SK-N-SH (cell line): ENCODE data around the gene HYCC1. TPM values are rescaled to one million over a fixed set of nuclear protein-coding genes. Genes with fewer than 3 reads are reported as not detected.

Experiments
- CTCF ChIA-PET: fragments of 300-600, 350-600 bp; formaldehyde crosslinking; extraction: SDS; loops from one replicate; lab custom pipeline; 2021; lab: Yijun Ruan, JAX
- POLR2A ChIA-PET: fragments of 350-600 bp; sonication (Branson Sonifier 250); formaldehyde crosslinking; extraction: SDS; loops from one replicate; lab custom pipeline; 2020; ENCODE audit warnings: antibody characterized with exemption, inconsistent platforms; lab: Yijun Ruan, JAX
- DNase-seq: peaks from one replicate; pipeline ENCODE4 v3.0.0; 2012
- H2AFZ ChIP-seq: fragments of 200-600 bp; sonication (generic); 2 replicates; pipeline ENCODE4 v1.8.1; 2016; ENCODE audit warnings: antibody characterized with exemption, mild to moderate bottlenecking, low read depth
- H3F3A ChIP-seq: fragments of 200-600 bp; sonication (generic); replicated peaks from 2 replicates; pipeline ENCODE3; 2016; ENCODE audit warnings: antibody characterized with exemption, mild to moderate bottlenecking; ENCODE audit not compliant: insufficient read depth
- H3K27ac ChIP-seq, 2 experiments: fragments of 200-500 bp in 1 of 2; fragments of 200-600 bp in 1 of 2; sonication (Bioruptor generic) in 1 of 2; sonication (generic), shearing (Covaris generic) in 1 of 2; 2 replicates each; pipeline versions ENCODE4 v1.5.1 to v1.6.1; 2014 to 2016; ENCODE audit warnings: low read depth in 2 of 2, inconsistent platforms in 1 of 2, low read length in 1 of 2, mild to moderate bottlenecking in 1 of 2, mixed read lengths in 1 of 2
- H3K27me3 ChIP-seq: fragments of 200-600 bp; sonication (generic), shearing (Covaris generic); 2 replicates; pipeline ENCODE4 v1.6.1; 2016; ENCODE audit warnings: mixed run types; ENCODE audit not compliant: insufficient read depth
- H3K36me3 ChIP-seq, 2 experiments: fragments of 200-500 bp in 1 of 2; fragments of 200-600 bp in 1 of 2; sonication (Bioruptor generic) in 1 of 2; sonication (generic) in 1 of 2; replicated peaks in 1 of 2; 2 replicates each; pipeline versions ENCODE3 to v1.5.1; 2014 to 2016; ENCODE audit warnings: low read length in 1 of 2, mild to moderate bottlenecking in 1 of 2; ENCODE audit not compliant: insufficient read depth in 2 of 2, control insufficient read depth in 1 of 2
- H3K4me1 ChIP-seq, 2 experiments: fragments of 200-500 bp in 1 of 2; fragments of 200-600 bp in 1 of 2; sonication (Bioruptor generic) in 1 of 2; sonication (generic), shearing (Covaris generic) in 1 of 2; 2 replicates each; pipeline versions ENCODE4 v1.5.1 to v1.6.1; 2014 to 2016; ENCODE audit warnings: low read depth in 1 of 2, low read length in 1 of 2, mixed run types in 1 of 2; ENCODE audit not compliant: insufficient read depth in 2 of 2, control insufficient read depth in 1 of 2
- H3K4me2 ChIP-seq: fragments of 200-600 bp; sonication (generic), shearing (Covaris generic); 2 replicates; pipeline ENCODE4 v1.6.1; 2017; ENCODE audit warnings: mixed run types
- H3K4me3 ChIP-seq, 2 experiments: fragments of 200-500 bp in 1 of 2; fragments of 200-600 bp in 1 of 2; sonication (Bioruptor generic) in 1 of 2; sonication (generic), shearing (Covaris generic) in 1 of 2; 2 replicates each; pipeline versions ENCODE4 v1.5.1 to v1.8.1; 2014 to 2016; ENCODE audit warnings: low read depth in 2 of 2, inconsistent platforms in 1 of 2, low read length in 1 of 2, mild to moderate bottlenecking in 1 of 2, mixed read lengths in 1 of 2, moderate library complexity in 1 of 2
- H3K79me2 ChIP-seq: fragments of 200-600 bp; sonication (generic); 2 replicates; pipeline ENCODE4 v1.8.1; 2017; ENCODE audit warnings: mild to moderate bottlenecking; ENCODE audit not compliant: insufficient read depth
- H3K9ac ChIP-seq: fragments of 200-600 bp; sonication (generic); 2 replicates; pipeline ENCODE4 v1.6.1; 2017; ENCODE audit warnings: mixed run types
- H3K9me2 ChIP-seq: fragments of 200-600 bp; sonication (generic); 2 replicates; pipeline ENCODE4 v1.6.1; 2017; ENCODE audit warnings: mixed run types
- H3K9me3 ChIP-seq: fragments of 200-600 bp; sonication (generic); 2 replicates; pipeline ENCODE4 v1.6.1; 2017; ENCODE audit warnings: mixed run types, mild to moderate bottlenecking, moderate library complexity
- H4K20me1 ChIP-seq: fragments of 200-600 bp; sonication (generic); 2 replicates; pipeline ENCODE4 v1.6.1; 2017; ENCODE audit warnings: mild to moderate bottlenecking, mixed run types; ENCODE audit not compliant: insufficient read depth
- EZH2phosphoT487 ChIP-seq: fragments of 200-600 bp; sonication (generic); IDR thresholded peaks from 2 replicates; pipeline ENCODE4 v1.6.1; 2017; ENCODE audit warnings: low read depth, mixed run types, mild to moderate bottlenecking, antibody characterized with exemption, moderate library complexity, borderline replicate concordance
- FOSL2 ChIP-seq: IDR thresholded peaks from 2 replicates; pipeline ENCODE4 v1.4.0; 2012; ENCODE audit warnings: low read depth, mild to moderate bottlenecking, moderate library complexity, borderline replicate concordance
- GATA2 ChIP-seq: sonication (generic); formaldehyde crosslinking; IDR thresholded peaks from 2 replicates; pipeline ENCODE4 v1.5.0; 2020; ENCODE audit warnings: mild to moderate bottlenecking, missing genetic modification reagents
- JUND ChIP-seq: IDR thresholded peaks from 2 replicates; pipeline ENCODE4 v1.4.0; 2012
- MEF2A ChIP-seq: IDR thresholded peaks from 2 replicates; pipeline ENCODE4 v1.4.0; 2012; ENCODE audit warnings: low read depth, borderline replicate concordance
- MXI1 ChIP-seq: IDR thresholded peaks from 2 replicates; pipeline ENCODE4 v1.6.1; 2012; ENCODE audit warnings: mild to moderate bottlenecking, low read depth, low read length, improper control_type of control experiment
- RAD21 ChIP-seq: IDR thresholded peaks from 2 replicates; pipeline ENCODE4 v1.6.1; 2012; ENCODE audit warnings: mild to moderate bottlenecking, low read length
- RCOR1 ChIP-seq: fragments of 150-350 bp; IDR thresholded peaks from 2 replicates; pipeline ENCODE4 v1.6.1; 2017; ENCODE audit warnings: antibody characterized with exemption, low read length
- RFX5 ChIP-seq: IDR thresholded peaks from 2 replicates; pipeline ENCODE4 v1.6.1; 2012; ENCODE audit warnings: mild to moderate bottlenecking, improper control_type of control experiment, low read length
- SMC3 ChIP-seq: IDR thresholded peaks from 2 replicates; pipeline ENCODE4 v1.6.1; 2012; ENCODE audit warnings: low read depth, low read length, improper control_type of control experiment
- TAF1 ChIP-seq: IDR thresholded peaks from 2 replicates; pipeline ENCODE4 v1.6.1; 2012; ENCODE audit warnings: low read depth, mild to moderate bottlenecking, low read length, moderate library complexity, borderline replicate concordance
- TCF12 ChIP-seq: IDR thresholded peaks from 2 replicates; pipeline ENCODE4 v1.4.0; 2012
- TEAD4 ChIP-seq: IDR thresholded peaks from 2 replicates; pipeline ENCODE4 v1.4.0; 2012; ENCODE audit warnings: mild to moderate bottlenecking, borderline replicate concordance; ENCODE audit not compliant: insufficient read depth
- YY1 ChIP-seq: IDR thresholded peaks from 2 replicates; pipeline ENCODE4 v1.4.0; 2012; ENCODE audit warnings: low read depth, mild to moderate bottlenecking
- WGBS: methylation state at CpG from one replicate; pipeline ENCODE4 v1.1.6; 2017; ENCODE audit warnings: low lambda C conversion rate; 5-methylcytosine and 5-hydroxymethylcytosine counted together
- polyA plus RNA-seq, 3 experiments: library from polyadenylated mRNA; depleted of rRNA; stranded (reverse); fragments of >200 nt; gene quantifications; 2 replicates each; pipeline ENCODE4 v1.2.3, GENCODE V29; 2012
- TF ChIP-seq, protein P1 (sequence below): IDR thresholded peaks from 2 replicates; pipeline ENCODE4 v1.6.1; 2012; ENCODE audit warnings: mild to moderate bottlenecking, low read depth, low read length, moderate library complexity
- TF ChIP-seq, protein P2 (sequence below): IDR thresholded peaks from 2 replicates; pipeline ENCODE4 v1.4.0; 2012; ENCODE audit warnings: low read depth, borderline replicate concordance
- TF ChIP-seq, protein P3 (sequence below): fragments of 200-600 bp; sonication (generic); IDR thresholded peaks from 2 replicates; pipeline ENCODE4 v1.6.1; 2017; ENCODE audit warnings: antibody characterized with exemption, mild to moderate bottlenecking, moderate library complexity

Gene HYCC1
- polyA plus RNA-seq, 1 of the 3 experiments (the other 2 are of a cell fraction) = 5.3 TPM

- Histone ChIP-seq H3K79me2 (no peaks in the 10 kb centered on the region; the same call in none of the 2 replicates), H3K9me3 (no peaks in the 10 kb centered on the region), H3K4me1 (no peaks in the 10 kb centered on the region; a peak in 1 of 4 replicates), H3K36me3 (no peaks in the 10 kb centered on the region), H3F3A (no peaks in the 10 kb centered on the region), H3K27ac (no peak overlapping the region), H2AFZ (no peak overlapping the region), H3K9ac (no peak overlapping the region), H4K20me1 (no peaks in the 10 kb centered on the region), H3K9me2 (no peaks in the 10 kb centered on the region), H3K4me3 (no peak overlapping the region), H3K27me3 (0 out of 2 replicates have a peak, but pooled peaks cover 13% of the 10 kb centered on the region), H3K4me2 (no peak overlapping the region)
- no peak for DNase-seq
- 10% methylated on average over 1 of the region's 1 CpG for WGBS
- TF ChIP-seq TCF12 (no peak), EZH2phosphoT487 (no peak), MXI1 (no peak), MEF2A (no peak), SMC3 (no peak), JUND (no peak), TEAD4 (no peak), RFX5 (no peak), RAD21 (no peak), YY1 (no peak), TAF1 (no peak), RCOR1 (no peak), GATA2 (CRISPR knock-in tag) (no peak), FOSL2 (no peak)
- TF ChIP-seq, protein P1, sequence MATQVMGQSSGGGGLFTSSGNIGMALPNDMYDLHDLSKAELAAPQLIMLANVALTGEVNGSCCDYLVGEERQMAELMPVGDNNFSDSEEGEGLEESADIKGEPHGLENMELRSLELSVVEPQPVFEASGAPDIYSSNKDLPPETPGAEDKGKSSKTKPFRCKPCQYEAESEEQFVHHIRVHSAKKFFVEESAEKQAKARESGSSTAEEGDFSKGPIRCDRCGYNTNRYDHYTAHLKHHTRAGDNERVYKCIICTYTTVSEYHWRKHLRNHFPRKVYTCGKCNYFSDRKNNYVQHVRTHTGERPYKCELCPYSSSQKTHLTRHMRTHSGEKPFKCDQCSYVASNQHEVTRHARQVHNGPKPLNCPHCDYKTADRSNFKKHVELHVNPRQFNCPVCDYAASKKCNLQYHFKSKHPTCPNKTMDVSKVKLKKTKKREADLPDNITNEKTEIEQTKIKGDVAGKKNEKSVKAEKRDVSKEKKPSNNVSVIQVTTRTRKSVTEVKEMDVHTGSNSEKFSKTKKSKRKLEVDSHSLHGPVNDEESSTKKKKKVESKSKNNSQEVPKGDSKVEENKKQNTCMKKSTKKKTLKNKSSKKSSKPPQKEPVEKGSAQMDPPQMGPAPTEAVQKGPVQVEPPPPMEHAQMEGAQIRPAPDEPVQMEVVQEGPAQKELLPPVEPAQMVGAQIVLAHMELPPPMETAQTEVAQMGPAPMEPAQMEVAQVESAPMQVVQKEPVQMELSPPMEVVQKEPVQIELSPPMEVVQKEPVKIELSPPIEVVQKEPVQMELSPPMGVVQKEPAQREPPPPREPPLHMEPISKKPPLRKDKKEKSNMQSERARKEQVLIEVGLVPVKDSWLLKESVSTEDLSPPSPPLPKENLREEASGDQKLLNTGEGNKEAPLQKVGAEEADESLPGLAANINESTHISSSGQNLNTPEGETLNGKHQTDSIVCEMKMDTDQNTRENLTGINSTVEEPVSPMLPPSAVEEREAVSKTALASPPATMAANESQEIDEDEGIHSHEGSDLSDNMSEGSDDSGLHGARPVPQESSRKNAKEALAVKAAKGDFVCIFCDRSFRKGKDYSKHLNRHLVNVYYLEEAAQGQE = no peak
- TF ChIP-seq, protein P2, sequence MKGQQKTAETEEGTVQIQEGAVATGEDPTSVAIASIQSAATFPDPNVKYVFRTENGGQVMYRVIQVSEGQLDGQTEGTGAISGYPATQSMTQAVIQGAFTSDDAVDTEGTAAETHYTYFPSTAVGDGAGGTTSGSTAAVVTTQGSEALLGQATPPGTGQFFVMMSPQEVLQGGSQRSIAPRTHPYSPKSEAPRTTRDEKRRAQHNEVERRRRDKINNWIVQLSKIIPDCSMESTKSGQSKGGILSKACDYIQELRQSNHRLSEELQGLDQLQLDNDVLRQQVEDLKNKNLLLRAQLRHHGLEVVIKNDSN = no peak
- TF ChIP-seq, protein P3, sequence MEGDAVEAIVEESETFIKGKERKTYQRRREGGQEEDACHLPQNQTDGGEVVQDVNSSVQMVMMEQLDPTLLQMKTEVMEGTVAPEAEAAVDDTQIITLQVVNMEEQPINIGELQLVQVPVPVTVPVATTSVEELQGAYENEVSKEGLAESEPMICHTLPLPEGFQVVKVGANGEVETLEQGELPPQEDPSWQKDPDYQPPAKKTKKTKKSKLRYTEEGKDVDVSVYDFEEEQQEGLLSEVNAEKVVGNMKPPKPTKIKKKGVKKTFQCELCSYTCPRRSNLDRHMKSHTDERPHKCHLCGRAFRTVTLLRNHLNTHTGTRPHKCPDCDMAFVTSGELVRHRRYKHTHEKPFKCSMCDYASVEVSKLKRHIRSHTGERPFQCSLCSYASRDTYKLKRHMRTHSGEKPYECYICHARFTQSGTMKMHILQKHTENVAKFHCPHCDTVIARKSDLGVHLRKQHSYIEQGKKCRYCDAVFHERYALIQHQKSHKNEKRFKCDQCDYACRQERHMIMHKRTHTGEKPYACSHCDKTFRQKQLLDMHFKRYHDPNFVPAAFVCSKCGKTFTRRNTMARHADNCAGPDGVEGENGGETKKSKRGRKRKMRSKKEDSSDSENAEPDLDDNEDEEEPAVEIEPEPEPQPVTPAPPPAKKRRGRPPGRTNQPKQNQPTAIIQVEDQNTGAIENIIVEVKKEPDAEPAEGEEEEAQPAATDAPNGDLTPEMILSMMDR = no peak
- POLR2A ChIA-PET = no interaction called here
- CTCF ChIA-PET = interaction anchor here (1.0 kb wide), 1 partner anchor 17 kb away, joined by 3 read pairs; no protein-coding TSS in a partner anchor
These were observed 12.3 kb downstream of the HYCC1 start for GRCh38 chr7:23001610-23002009.
